H1 (cell line): ENCODE data around the gene DRD2. TPM values are rescaled to one million over a fixed set of nuclear protein-coding genes. Genes with fewer than 3 reads are reported as not detected.

Experiments used
- CTCF ChIA-PET: fragments of 300-600 bp; sonication (Branson Sonifier 250); formaldehyde crosslinking; loops from one replicate; lab custom pipeline; 2021; ENCODE audit not compliant: partially characterized antibody; lab: Charles Lee
- POLR2A ChIA-PET: fragments of 300-600 bp; sonication (Branson Sonifier 250); formaldehyde crosslinking; loops from one replicate; lab custom pipeline; 2021; ENCODE audit warnings: inconsistent platforms; ENCODE audit not compliant: partially characterized antibody; lab: Charles Lee
- DNase-seq, 2 experiments: peaks; one replicate each; pipeline versions ENCODE4 v3.0.0 to v3.0.0-alpha.2; 2010 to 2022; ENCODE audit warnings: low spot score in 2 of 2, low read depth in 1 of 2, mixed read lengths in 1 of 2
- FAIRE-seq: peaks from 2 replicates; lab custom pipeline; 2011; peaks lifted over from hg19 to GRCh38; lab: Jason Lieb, UNC
- H2AFZ ChIP-seq: 2 replicates; pipeline ENCODE4 v1.8.1; 2012; ENCODE audit warnings: low read length, inconsistent platforms
- H2AK5ac ChIP-seq: 2 replicates; pipeline ENCODE4 v1.6.1; 2013; ENCODE audit warnings: low read depth, low read length
- H2BK120ac ChIP-seq: replicated peaks from 2 replicates; pipeline ENCODE3; 2013; ENCODE audit warnings: low read depth, low read length, inconsistent platforms
- H2BK12ac ChIP-seq: 2 replicates; pipeline ENCODE4 v1.6.1; 2013; ENCODE audit warnings: low read depth, low read length
- H2BK15ac ChIP-seq: 2 replicates; pipeline ENCODE4 v1.6.1; 2013; ENCODE audit warnings: low read length
- H2BK20ac ChIP-seq: 2 replicates; pipeline ENCODE4 v1.6.1; 2013; ENCODE audit warnings: low read length
- H2BK5ac ChIP-seq: 2 replicates; pipeline ENCODE4 v1.6.1; 2013; ENCODE audit warnings: low read depth, low read length
- H3K14ac ChIP-seq: 2 replicates; pipeline ENCODE4 v1.6.1; 2013; ENCODE audit warnings: inconsistent platforms; ENCODE audit not compliant: insufficient read length
- H3K18ac ChIP-seq: 2 replicates; pipeline ENCODE4 v1.6.1; 2013; ENCODE audit warnings: low read length; ENCODE audit errors: extremely low read depth
- H3K23ac ChIP-seq: 2 replicates; pipeline ENCODE4 v1.6.1; 2013; ENCODE audit warnings: inconsistent platforms; ENCODE audit not compliant: insufficient read length
- H3K23me2 ChIP-seq: 2 replicates; pipeline ENCODE4 v1.6.1; 2013; ENCODE audit warnings: low read depth, low read length
- H3K27ac ChIP-seq: 2 replicates; pipeline ENCODE4 v1.6.1; 2011; ENCODE audit warnings: low read depth, low read length, inconsistent platforms
- H3K27me3 ChIP-seq, 4 experiments: replicated peaks in 1 of 4; 1 replicate in 1 of 4; 2 replicates in 3 of 4; pipeline versions ENCODE4 v1.6.1 to v1.8.1; 2011 to 2013; ENCODE audit warnings: low read length in 3 of 4, mild to moderate bottlenecking in 3 of 4, inconsistent platforms in 2 of 4, mixed read lengths in 2 of 4, moderate library complexity in 1 of 4; ENCODE audit not compliant: control insufficient read depth in 3 of 4, insufficient read depth in 3 of 4; ENCODE audit errors: extremely low read depth in 1 of 4
- H3K36me3 ChIP-seq, 4 experiments: 2 replicates each; pipeline versions ENCODE4 v1.6.1 to v1.8.1; 2011 to 2013; ENCODE audit warnings: mild to moderate bottlenecking in 4 of 4, low read length in 3 of 4, moderate library complexity in 2 of 4, control low read depth in 1 of 4, inconsistent platforms in 1 of 4; ENCODE audit not compliant: insufficient read depth in 4 of 4, control insufficient read depth in 2 of 4
- H3K4ac ChIP-seq: replicated peaks from 2 replicates; pipeline ENCODE3; 2013; ENCODE audit warnings: low read length, low read depth, mixed read lengths, inconsistent platforms; ENCODE audit not compliant: insufficient read length
- H3K4me1 ChIP-seq, 4 experiments: replicated peaks in 1 of 4; 1 replicate in 1 of 4; 2 replicates in 3 of 4; pipeline versions ENCODE4 v1.6.1 to v1.8.1; 2011 to 2013; ENCODE audit warnings: low read length in 3 of 4, inconsistent platforms in 2 of 4, mixed read lengths in 1 of 4; ENCODE audit not compliant: insufficient read depth in 4 of 4, control insufficient read depth in 3 of 4
- H3K4me2 ChIP-seq, 2 experiments: 2 replicates each; pipeline versions ENCODE4 v1.6.1 to v1.8.1; 2011 to 2013; ENCODE audit warnings: low read depth in 2 of 2, low read length in 2 of 2, control low read depth in 1 of 2, inconsistent platforms in 1 of 2, mild to moderate bottlenecking in 1 of 2; ENCODE audit not compliant: insufficient read depth in 1 of 2
- H3K4me3 ChIP-seq, 4 experiments: fragments of 200-600, 300-600 bp in 1 of 4; sonication (generic), shearing (Covaris generic), sonication (Bioruptor Twin) in 1 of 4; 2 replicates each; pipeline versions ENCODE4 v1.5.1 to v1.8.1; 2011 to 2016; ENCODE audit warnings: low read length in 4 of 4, low read depth in 3 of 4, control low read depth in 2 of 4, inconsistent platforms in 2 of 4, mild to moderate bottlenecking in 2 of 4, mixed read lengths in 1 of 4, moderate library complexity in 1 of 4; ENCODE audit not compliant: insufficient read depth in 2 of 4; ENCODE audit errors: extremely low read depth in 1 of 4
- H3K56ac ChIP-seq: replicated peaks from 2 replicates; pipeline ENCODE3; 2013; ENCODE audit warnings: low read depth, mild to moderate bottlenecking, mixed read lengths, low read length, inconsistent platforms; ENCODE audit not compliant: insufficient read length
- H3K79me1 ChIP-seq: 2 replicates; pipeline ENCODE4 v1.6.1; 2013; ENCODE audit warnings: low read depth, low read length, control low read depth
- H3K79me2 ChIP-seq, 2 experiments: 2 replicates each; pipeline versions ENCODE4 v1.6.1 to v1.8.1; 2012 to 2013; ENCODE audit warnings: low read length in 2 of 2, mild to moderate bottlenecking in 2 of 2, inconsistent platforms in 1 of 2; ENCODE audit not compliant: insufficient read depth in 2 of 2, control insufficient read depth in 1 of 2
- H3K9ac ChIP-seq, 4 experiments: replicated peaks in 1 of 4; 1 replicate in 1 of 4; 2 replicates in 3 of 4; pipeline versions ENCODE4 v1.6.1 to v1.8.1; 2011 to 2013; ENCODE audit warnings: low read depth in 3 of 4, low read length in 3 of 4, control low read depth in 2 of 4, mild to moderate bottlenecking in 2 of 4, moderate library complexity in 2 of 4, inconsistent platforms in 1 of 4; ENCODE audit errors: extremely low read depth in 1 of 4
- H3K9me3 ChIP-seq, 2 experiments: 2 replicates each; pipeline versions ENCODE4 v1.6.1 to v1.8.1; 2012 to 2013; ENCODE audit warnings: mild to moderate bottlenecking in 2 of 2, moderate library complexity in 2 of 2, control low read depth in 1 of 2, inconsistent platforms in 1 of 2, low read depth in 1 of 2, low read length in 1 of 2, mixed read lengths in 1 of 2; ENCODE audit not compliant: insufficient read depth in 2 of 2
- H4K20me1 ChIP-seq, 2 experiments: replicated peaks in 1 of 2; 2 replicates each; pipeline versions ENCODE3 to v1.8.1; 2011 to 2013; ENCODE audit warnings: inconsistent platforms in 2 of 2, low read length in 2 of 2, mild to moderate bottlenecking in 1 of 2; ENCODE audit not compliant: insufficient read depth in 2 of 2, control insufficient read depth in 1 of 2
- H4K5ac ChIP-seq: 2 replicates; pipeline ENCODE4 v1.6.1; 2013; ENCODE audit warnings: low read length, low read depth, mixed read lengths, inconsistent platforms; ENCODE audit not compliant: insufficient read length
- H4K8ac ChIP-seq: 2 replicates; pipeline ENCODE4 v1.8.0; 2013; ENCODE audit warnings: mild to moderate bottlenecking, moderate library complexity, low read length, inconsistent platforms; ENCODE audit not compliant: insufficient read depth; ENCODE audit errors: extremely low read depth
- H4K91ac ChIP-seq: replicated peaks from 2 replicates; pipeline ENCODE3; 2013; ENCODE audit warnings: low read length, mixed read lengths, inconsistent platforms; ENCODE audit not compliant: insufficient read length
- ATF3 ChIP-seq: IDR thresholded peaks from 2 replicates; pipeline ENCODE4 v1.6.1; 2011; ENCODE audit warnings: low read depth, mild to moderate bottlenecking, low read length; ENCODE audit not compliant: insufficient read depth
- JUN ChIP-seq: IDR thresholded peaks from 2 replicates; pipeline ENCODE4 v1.6.1; 2011; ENCODE audit warnings: low read depth, mild to moderate bottlenecking, improper control_type of control experiment, low read length
- POU5F1 ChIP-seq: IDR thresholded peaks from 2 replicates; pipeline ENCODE4 v1.6.1; 2011; ENCODE audit warnings: low read depth, mild to moderate bottlenecking, low read length, moderate library complexity
- SP1 ChIP-seq: IDR thresholded peaks from 2 replicates; pipeline ENCODE4 v1.6.1; 2011; ENCODE audit warnings: low read depth, low read length
- TCF12 ChIP-seq: IDR thresholded peaks from 2 replicates; pipeline ENCODE4 v1.6.1; 2011; ENCODE audit warnings: low read depth, mild to moderate bottlenecking, low read length
- ZNF274 ChIP-seq: IDR thresholded peaks from 2 replicates; pipeline ENCODE4 v1.7.0; 2012; ENCODE audit warnings: low read length, borderline replicate concordance; ENCODE audit errors: extremely low read depth
- WGBS, 2 experiments: shearing (Covaris generic) in 1 of 2; methylation state at CpG; one replicate each; pipeline versions ENCODE4 v1.1.6 to v1.1.7; 2013 to 2015; ENCODE audit warnings: low lambda C conversion rate in 2 of 2, mixed read lengths in 2 of 2, inconsistent platforms in 1 of 2, low coverage in 1 of 2, missing lambda C conversion rate in 1 of 2; ENCODE audit not compliant: insufficient replicate concordance in 2 of 2, insufficient coverage in 1 of 2, insufficient read length in 1 of 2; ENCODE audit errors: extremely low coverage in 1 of 2, missing lambda C conversion rate in 1 of 2; 5-methylcytosine and 5-hydroxymethylcytosine counted together
- polyA plus RNA-seq, 7 experiments: library from polyadenylated mRNA; depleted of rRNA in 3 of 7; stranded (reverse) in 5 of 7; unstranded in 2 of 7; fragments of >200 nt in 5 of 7; fragments of 200-250 nt in 2 of 7; gene quantifications; 1 replicate in 5 of 7; 2 replicates in 1 of 7; 4 replicates in 1 of 7; pipeline versions ENCODE4 v1.2.1 to v1.2.3, GENCODE V29; 2011 to 2013; ENCODE audit warnings: missing spikeins in 2 of 7, mixed read lengths in 2 of 7
- total RNA-seq: library from RNA; stranded (reverse); fragmentation: NEBNext Ultra II Directional; extraction: Animal tissue kit (Norgen Biotek cat#: 25700); gene quantifications from 2 replicates; pipeline ENCODE4 v1.2.1, GENCODE V29; 2021

DRD2 gene
- total and polyA plus RNA-seq, 2 of the 8 experiments (the other 6 are each of a cell fraction or from before 2014, with no cell fraction given), result 0.26 to 0.41 TPM

GRCh38 chr11:113363996-113364641, 111.1 kb downstream of the DRD2 start:
- Histone ChIP-seq H3K23me2 (no peaks in the 10 kb centered on the region), H2AFZ (no peak overlapping the region), H2BK5ac (no peak overlapping the region; the same call in 1 of the 2 replicates), H2BK12ac (no peak overlapping the region), H3K27me3 (no peaks in the 10 kb centered on the region), H4K8ac (no peak overlapping the region), H2BK120ac (no peak overlapping the region), H3K4me3 (no peak overlapping the region), H3K14ac (no peak overlapping the region), H3K79me1 (no peaks in the 10 kb centered on the region), H2BK20ac (no peak overlapping the region), H2AK5ac (no peak overlapping the region), H4K5ac (no peak overlapping the region), H3K9me3 (no peaks in the 10 kb centered on the region), H3K4ac (no peak overlapping the region), H3K79me2 (no peaks in the 10 kb centered on the region), H4K20me1 (no peaks in the 10 kb centered on the region), H3K4me1 (peaks cover 0 to 3% (median 0%) of the 10 kb centered on the region in 4 experiments; a peak in 1 of 7 replicates), H3K27ac (no peak overlapping the region), H2BK15ac (no peak overlapping the region), H3K56ac (no peak overlapping the region), H4K91ac (no peak overlapping the region), H3K9ac (no peak overlapping the region), H3K36me3 (0 out of 8 replicates have a peak, but pooled peaks cover 0 to 3% (median 0%) of the 10 kb centered on the region in 4 experiments), H3K18ac (no peak overlapping the region), H3K4me2 (no peak overlapping the region), H3K23ac (no peak overlapping the region)
- no peak for DNase-seq
- 86% methylated on average over 7 of the region's 7 CpGs; no CpG with 5 or more reads in 1 of the 2 experiments for WGBS, 2 experiments
- CTCF ChIA-PET, result interaction anchor here (0.6 to 1.3 kb wide), 4 partner anchors 13 to 157 kb away, joined by 3 to 4 read pairs (median 4); no protein-coding TSS in a partner anchor
- TF ChIP-seq TCF12 (no peak), ATF3 (no peak), SP1 (no peak), JUN (no peak), ZNF274 (no peak), POU5F1 (no peak)
- FAIRE-seq, result no peak
- POLR2A ChIA-PET, result no interaction called here
